HG03135 (cell line): ENCODE data around the gene SNX27.
"Not testable (repeated sequence)": the region's sequence is repeated elsewhere in the genome, so short reads cannot be mapped to it uniquely, and the experiment has no call there.

Experiments
- ATAC-seq: cut with Tn5 transposase; IDR thresholded peaks from one replicate; pipeline ENCODE4 v1.9.1; 2021; ENCODE audit warnings: mild to moderate bottlenecking, moderate library complexity; ENCODE audit not compliant: unreplicated experiment

The SNX27 gene

GRCh38 chr1:151718666-151719065 lies 106.8 kb downstream of the SNX27 start:
- no peak for ATAC-seq

- ATAC-seq, result no peak
Measured at GRCh38 chr1:151720125-151720524, 108.3 kb downstream of the SNX27 start.

- ATAC-seq, result peak; percentile 66
Measured at GRCh38 chr1:151720554-151720953, 108.7 kb downstream of the SNX27 start.

- peak; percentile 58 for ATAC-seq
Measured at GRCh38 chr1:151720974-151721787, 109.3 kb downstream of the SNX27 start, which contains the start of gene RIIAD1. Gene RIIAD1 (plus strand): TSS chr1:151721522. CDS start chr1:151721537, 15 bp downstream.

- ATAC-seq, result no peak
Measured at GRCh38 chr1:151721788-151722510, 110.1 kb downstream of the SNX27 start.

GRCh38 chr1:151723726-151724370 lies 112.0 kb downstream of the SNX27 start:
- ATAC-seq, result no peak

- no peak for ATAC-seq
Measured at GRCh38 chr1:151728151-151729054, 116.6 kb downstream of the SNX27 start.

- no peak for ATAC-seq
Measured at GRCh38 chr1:151729157-151729965, 117.5 kb downstream of the SNX27 start.

- no peak for ATAC-seq
Measured at GRCh38 chr1:151729966-151730291, 118.1 kb downstream of the SNX27 start.

- no peak for ATAC-seq
Measured at GRCh38 chr1:151733126-151733525, 121.3 kb downstream of the SNX27 start.

GRCh38 chr1:151733995-151734394 lies 122.1 kb downstream of the SNX27 start:
- not testable (repeated sequence) for ATAC-seq

- ATAC-seq, result no peak
Measured at GRCh38 chr1:151737026-151737425, 125.2 kb downstream of the SNX27 start.

- ATAC-seq, result no peak
Measured at GRCh38 chr1:151737479-151737878, 125.6 kb downstream of the SNX27 start.

- ATAC-seq, result no peak
Measured at GRCh38 chr1:151739590-151740355, 127.9 kb downstream of the SNX27 start.

GRCh38 chr1:151741516-151741915 lies 129.7 kb downstream of the SNX27 start:
- no peak for ATAC-seq
